H9 (cell line): ENCODE results near the gene ITGB8. TPM values are rescaled to one million over a fixed set of nuclear protein-coding genes. Genes with fewer than 3 reads are reported as not detected.

Experiments used
- DNase-seq: peaks from one replicate; pipeline ENCODE4 v3.0.0-alpha.2; 2017
- H2AFZ ChIP-seq: one replicate; pipeline ENCODE4 v1.6.1; 2013; ENCODE audit warnings: mild to moderate bottlenecking, low read length, control low read depth, moderate library complexity
- H2AK5ac ChIP-seq: 2 replicates; pipeline ENCODE4 v1.6.1; 2013; ENCODE audit warnings: low read length, control low read depth, mixed read lengths; ENCODE audit not compliant: insufficient read length
- H2BK120ac ChIP-seq: one replicate; pipeline ENCODE4 v1.6.1; 2013; ENCODE audit warnings: low read depth, mild to moderate bottlenecking, low read length, control low read depth, inconsistent platforms; ENCODE audit not compliant: poor library complexity, severe bottlenecking
- H2BK12ac ChIP-seq: 2 replicates; pipeline ENCODE4 v1.6.1; 2013; ENCODE audit warnings: low read length, control low read depth, mixed read lengths, low read depth; ENCODE audit not compliant: insufficient read length
- H2BK15ac ChIP-seq: 2 replicates; pipeline ENCODE4 v1.6.1; 2013; ENCODE audit warnings: low read depth, low read length, control low read depth
- H2BK20ac ChIP-seq: one replicate; pipeline ENCODE4 v1.6.1; 2013; ENCODE audit warnings: low read depth, mild to moderate bottlenecking, low read length, control low read depth, inconsistent platforms; ENCODE audit not compliant: poor library complexity, severe bottlenecking
- H2BK5ac ChIP-seq: 2 replicates; pipeline ENCODE4 v1.6.1; 2013; ENCODE audit warnings: low read length, control low read depth, mixed read lengths; ENCODE audit not compliant: insufficient read length
- H3K14ac ChIP-seq: 2 replicates; pipeline ENCODE4 v1.6.1; 2013; ENCODE audit warnings: low read length, control low read depth; ENCODE audit not compliant: insufficient read depth
- H3K18ac ChIP-seq: 2 replicates; pipeline ENCODE4 v1.6.1; 2013; ENCODE audit warnings: low read depth, mild to moderate bottlenecking, mixed read lengths, low read length, control low read depth; ENCODE audit not compliant: insufficient read length
- H3K23ac ChIP-seq: 2 replicates; pipeline ENCODE4 v1.6.1; 2013; ENCODE audit warnings: low read length, control low read depth, mixed read lengths, low read depth; ENCODE audit not compliant: insufficient read length
- H3K23me2 ChIP-seq: 2 replicates; pipeline ENCODE4 v1.6.1; 2013; ENCODE audit warnings: low read depth, mild to moderate bottlenecking, mixed read lengths, low read length, control low read depth; ENCODE audit not compliant: insufficient read length, poor library complexity, severe bottlenecking
- H3K27ac ChIP-seq: 2 replicates; pipeline ENCODE4 v1.5.1; 2013; ENCODE audit warnings: low read length, control low read depth, mixed read lengths, low read depth; ENCODE audit not compliant: insufficient read length
- H3K27me3 ChIP-seq: 2 replicates; pipeline ENCODE4 v1.6.1; 2013; ENCODE audit warnings: low read length, control low read depth, inconsistent platforms; ENCODE audit not compliant: insufficient read depth
- H3K4ac ChIP-seq: 2 replicates; pipeline ENCODE4 v1.6.1; 2013; ENCODE audit warnings: low read depth, mild to moderate bottlenecking, control low read depth, inconsistent platforms, low read length, moderate library complexity
- H3K4me1 ChIP-seq: 2 replicates; pipeline ENCODE4 v1.6.1; 2013; ENCODE audit warnings: low read length, control low read depth, inconsistent platforms; ENCODE audit not compliant: insufficient read depth
- H3K4me2 ChIP-seq: 2 replicates; pipeline ENCODE4 v1.6.1; 2013; ENCODE audit warnings: low read length, control low read depth, mixed read lengths; ENCODE audit not compliant: insufficient read length, insufficient read depth
- H3K56ac ChIP-seq: 2 replicates; pipeline ENCODE4 v1.6.1; 2013; ENCODE audit warnings: low read depth, mild to moderate bottlenecking, mixed read lengths, low read length, control low read depth; ENCODE audit not compliant: insufficient read length
- H3K79me1 ChIP-seq: 2 replicates; pipeline ENCODE4 v1.6.1; 2013; ENCODE audit warnings: low read depth, mild to moderate bottlenecking, moderate library complexity, low read length, control low read depth, inconsistent platforms; ENCODE audit not compliant: insufficient read depth, poor library complexity, severe bottlenecking
- H3K79me2 ChIP-seq: 2 replicates; pipeline ENCODE4 v1.6.1; 2013; ENCODE audit warnings: low read length, control low read depth, inconsistent platforms; ENCODE audit not compliant: insufficient read depth
- H3K9ac ChIP-seq: 2 replicates; pipeline ENCODE4 v1.6.1; 2013; ENCODE audit warnings: low read length, control low read depth, mixed read lengths; ENCODE audit not compliant: insufficient read length; ENCODE audit errors: extremely low read depth
- H3K9me3 ChIP-seq: one replicate; pipeline ENCODE4 v1.6.1; 2013; ENCODE audit warnings: low read depth, low read length, inconsistent platforms; ENCODE audit not compliant: control insufficient read depth
- H3T11ph ChIP-seq: one replicate; pipeline ENCODE4 v1.6.1; 2013; ENCODE audit warnings: mild to moderate bottlenecking, low read length, control low read depth, inconsistent platforms
- H4K20me1 ChIP-seq: one replicate; pipeline ENCODE4 v1.6.1; 2013; ENCODE audit not compliant: control insufficient read depth, insufficient read length, insufficient read depth
- H4K5ac ChIP-seq: 2 replicates; pipeline ENCODE4 v1.6.1; 2013; ENCODE audit warnings: low read depth, mild to moderate bottlenecking, mixed read lengths, low read length, control low read depth; ENCODE audit not compliant: insufficient read length
- H4K8ac ChIP-seq: replicated peaks from 2 replicates; pipeline ENCODE4 v1.6.1; 2013; ENCODE audit warnings: low read length, control low read depth, mixed read lengths, low read depth; ENCODE audit not compliant: insufficient read length
- H4K91ac ChIP-seq: 2 replicates; pipeline ENCODE4 v1.6.1; 2013; ENCODE audit warnings: low read depth, mild to moderate bottlenecking, moderate library complexity, mixed read lengths, low read length, control low read depth; ENCODE audit not compliant: insufficient read length
- H3K27ac Mint-ChIP-seq, 3 experiments: 2 replicates in 2 of 3; 3 replicates in 1 of 3; pipeline ENCODE4 v1.8.0; 2020 to 2021; ENCODE audit warnings: mixed read lengths in 3 of 3, mild to moderate bottlenecking in 1 of 3, moderate library complexity in 1 of 3
- H3K27me3 Mint-ChIP-seq: 2 replicates; pipeline ENCODE4 v1.8.0; 2021; ENCODE audit warnings: low read depth, mild to moderate bottlenecking, moderate library complexity, mixed read lengths
- H3K36me3 Mint-ChIP-seq, 3 experiments: 2 replicates in 2 of 3; 3 replicates in 1 of 3; pipeline ENCODE4 v1.8.0; 2020 to 2021; ENCODE audit warnings: low read depth in 3 of 3, mixed read lengths in 3 of 3; ENCODE audit not compliant: insufficient read depth in 1 of 3
- H3K4me1 Mint-ChIP-seq, 2 experiments: 2 replicates each; pipeline ENCODE4 v1.8.0; 2020; ENCODE audit warnings: mixed read lengths in 2 of 2
- H3K4me3 Mint-ChIP-seq, 2 experiments: 2 replicates in 1 of 2; 3 replicates in 1 of 2; pipeline ENCODE4 v1.8.0; 2020 to 2021; ENCODE audit warnings: mild to moderate bottlenecking in 2 of 2, mixed read lengths in 2 of 2, moderate library complexity in 1 of 2
- H3K9me3 Mint-ChIP-seq, 2 experiments: 2 replicates in 1 of 2; 3 replicates in 1 of 2; pipeline ENCODE4 v1.8.0; 2020; ENCODE audit warnings: mild to moderate bottlenecking in 2 of 2, mixed read lengths in 2 of 2, moderate library complexity in 1 of 2
- WGBS: extraction: QIAGEN DNeasy Blood & Tissue Kit; methylation state at CpG from one replicate; pipeline ENCODE4 v1.1.7; 2013; ENCODE audit warnings: missing lambda C conversion rate, low lambda C conversion rate, mixed read lengths; ENCODE audit not compliant: insufficient read length; ENCODE audit errors: extremely low coverage; 5-methylcytosine and 5-hydroxymethylcytosine counted together
- total RNA-seq: library from RNA; stranded (reverse); gene quantifications from 2 replicates; pipeline ENCODE4 v1.2.1, GENCODE V29; 2021
- TF ChIP-seq, protein P1 (sequence below): fragments of 200-600 bp; sonication (generic); conservative IDR thresholded peaks from 3 replicates; pipeline ENCODE4 v1.8.0; 2021; ENCODE audit warnings: antibody characterized with exemption, mild to moderate bottlenecking

The ITGB8 gene
- total RNA-seq, 1 experiment from 2014 or later: 7.6 TPM

GRCh38 chr7:20412032-20412431, 81.3 kb downstream of the ITGB8 start:
- Mint-ChIP-seq H3K27me3 (no peaks in the 10 kb centered on the region), H3K4me3 (no peak overlapping the region), H3K36me3 (peaks cover 0 to 5% (median 0%) of the 10 kb centered on the region in 3 experiments; a peak in 2 of 7 replicates), H3K9me3 (no peaks in the 10 kb centered on the region; a peak in 1 of 5 replicates), H3K27ac (no peak overlapping the region), H3K4me1 (peaks cover 3 to 6% of the 10 kb centered on the region in 2 experiments; a peak in 1 of 4 replicates)
- Histone ChIP-seq H3K18ac (no peak overlapping the region), H4K20me1 (no peaks in the 10 kb centered on the region), H3K56ac (no peak overlapping the region), H2BK20ac (no peak overlapping the region), H3K27me3 (no peaks in the 10 kb centered on the region), H3K79me2 (no peaks in the 10 kb centered on the region), H4K91ac (no peak overlapping the region), H2BK120ac (no peak overlapping the region), H2AK5ac (no peak overlapping the region), H2BK12ac (no peak overlapping the region), H2BK15ac (no peak overlapping the region), H3K23me2 (no peaks in the 10 kb centered on the region), H3K4me2 (no peak overlapping the region), H2AFZ (no peak overlapping the region), H3K9ac (no peak overlapping the region), H3K4me1 (no peaks in the 10 kb centered on the region), H4K8ac (no peak overlapping the region), H3K4ac (no peak overlapping the region), H3T11ph (no peak overlapping the region), H3K9me3 (no peaks in the 10 kb centered on the region), H3K79me1 (no peaks in the 10 kb centered on the region), H3K14ac (no peak overlapping the region), H3K27ac (no peak overlapping the region), H2BK5ac (no peak overlapping the region), H3K23ac (no peak overlapping the region), H4K5ac (no peak overlapping the region)
- no CpG with 5 or more reads among the region's 1 CpG for WGBS
- no peak for DNase-seq
- TF ChIP-seq, protein P1, sequence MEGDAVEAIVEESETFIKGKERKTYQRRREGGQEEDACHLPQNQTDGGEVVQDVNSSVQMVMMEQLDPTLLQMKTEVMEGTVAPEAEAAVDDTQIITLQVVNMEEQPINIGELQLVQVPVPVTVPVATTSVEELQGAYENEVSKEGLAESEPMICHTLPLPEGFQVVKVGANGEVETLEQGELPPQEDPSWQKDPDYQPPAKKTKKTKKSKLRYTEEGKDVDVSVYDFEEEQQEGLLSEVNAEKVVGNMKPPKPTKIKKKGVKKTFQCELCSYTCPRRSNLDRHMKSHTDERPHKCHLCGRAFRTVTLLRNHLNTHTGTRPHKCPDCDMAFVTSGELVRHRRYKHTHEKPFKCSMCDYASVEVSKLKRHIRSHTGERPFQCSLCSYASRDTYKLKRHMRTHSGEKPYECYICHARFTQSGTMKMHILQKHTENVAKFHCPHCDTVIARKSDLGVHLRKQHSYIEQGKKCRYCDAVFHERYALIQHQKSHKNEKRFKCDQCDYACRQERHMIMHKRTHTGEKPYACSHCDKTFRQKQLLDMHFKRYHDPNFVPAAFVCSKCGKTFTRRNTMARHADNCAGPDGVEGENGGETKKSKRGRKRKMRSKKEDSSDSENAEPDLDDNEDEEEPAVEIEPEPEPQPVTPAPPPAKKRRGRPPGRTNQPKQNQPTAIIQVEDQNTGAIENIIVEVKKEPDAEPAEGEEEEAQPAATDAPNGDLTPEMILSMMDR: no peak
